Measurements from ENCODE around the gene RBMX. TPM values are rescaled to one million over a fixed set of nuclear protein-coding genes. Genes with fewer than 3 reads are reported as not detected.

Gene RBMX
- total and polyA plus RNA-seq, 2 of the 4 experiments (the other 2 are of a cell fraction), result 151 to 337 TPM

DNA sequence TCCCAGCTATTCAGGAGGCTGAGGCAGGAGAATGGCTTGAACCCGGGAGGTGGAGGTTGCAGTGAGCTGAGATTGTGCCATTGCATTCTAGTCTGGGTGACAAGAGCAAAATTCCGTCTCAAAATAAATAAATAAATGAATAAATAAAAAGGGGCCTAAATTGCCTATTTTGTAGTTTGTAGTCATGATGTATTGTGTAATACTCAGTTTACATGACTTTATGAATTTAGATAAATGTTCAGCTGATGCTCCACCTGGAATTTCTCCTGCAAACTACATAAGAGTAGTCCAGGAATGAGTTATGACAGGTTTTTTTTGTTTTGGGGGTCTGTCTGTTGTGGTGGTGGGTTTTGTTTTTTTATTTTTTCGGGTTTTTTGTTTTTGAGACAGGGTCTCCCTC, 31.1 kb downstream of the RBMX start:
- Histone ChIP-seq H2AFZ (replicated peaks; ENCODE audit: low read length, poor library complexity) (no peak overlapping the region), H3K4me3 (ENCODE audit: insufficient read depth, low read depth, low read length) (no peak overlapping the region), H3K79me1 (ENCODE audit: low read depth in 1 of 2, low read length in 2 of 2) (no peaks in the 10 kb centered on the region; a peak in 1 of 4 replicates), H3K27me3 (ENCODE audit: control insufficient read depth, insufficient read depth, low read length) (no peaks in the 10 kb centered on the region), H3K4ac (ENCODE audit: low read depth, low read length) (no peak overlapping the region), H3K23ac (ENCODE audit: low read depth, low read length) (no peak overlapping the region), H3K4me1 (ENCODE audit: control insufficient read depth, insufficient read depth, low read length) (no peaks in the 10 kb centered on the region), H3K27ac (ENCODE audit: insufficient read depth, low read length) (no peak overlapping the region), H3K56ac (ENCODE audit: extremely low read depth, insufficient read depth, low read length) (no peak overlapping the region), H2AK5ac (ENCODE audit: low read depth, low read length) (no peak overlapping the region), H3K9me1 (ENCODE audit: insufficient read depth, low read length) (no peaks in the 10 kb centered on the region), H4K5ac (ENCODE audit: low read depth, low read length) (no peak overlapping the region), H3K36me3 (ENCODE audit: control insufficient read depth, insufficient read depth, low read length) (peaks cover 9% of the 10 kb centered on the region; the same call in 1 of the 2 replicates), H3K18ac (ENCODE audit: low read depth, low read length) (no peak overlapping the region), H2BK120ac (ENCODE audit: low read depth, low read length) (no peak overlapping the region), H3K14ac (replicated peaks; ENCODE audit: low read depth, low read length) (no peak overlapping the region), H4K91ac (ENCODE audit: insufficient read depth, low read depth, low read length) (no peak overlapping the region), H2BK20ac (ENCODE audit: low read depth, low read length) (no peak overlapping the region), H3K4me2 (ENCODE audit: low read depth, low read length) (no peak overlapping the region), H4K8ac (ENCODE audit: low read depth in 2 of 2, low read length in 2 of 2) (no peak overlapping the region), H3K9ac (ENCODE audit: low read depth, low read length) (no peak overlapping the region), H4K20me1 (ENCODE audit: insufficient read depth, low read length) (no peaks in the 10 kb centered on the region), H2BK15ac (ENCODE audit: low read depth, low read length) (no peak overlapping the region), H2AK9ac (replicated peaks; ENCODE audit: low read depth, low read length, poor library complexity) (no peak overlapping the region), H2BK5ac (ENCODE audit: low read depth, low read length, poor library complexity, severe bottlenecking) (no peak overlapping the region), H3K9me3 (ENCODE audit: control insufficient read depth, insufficient read depth, low read length) (no peaks in the 10 kb centered on the region)
- no CpG with 5 or more reads among the region's 3 CpGs for WGBS, 2 experiments (ENCODE audit: extremely low coverage in 2 of 2, insufficient read length in 1 of 2)
- in situ Hi-C loops (cut with MboI; ENCODE audit: low sequenced_read_pairs) (no loop called here), dilution Hi-C loops (cut with HindIII; ENCODE audit: low sequenced_read_pairs, unreplicated experiment) (no loop called here), intact Hi-C loops (cut with micrococcal nuclease) (loop anchor here (10.0 kb wide), 1 partner anchor 595 kb away; the partner anchor contains the start of gene MAP7D3)
- DNase-seq (no peak), ATAC-seq (ENCODE audit: low read depth) (no peak)
- ChIA-PET POLR2A (ENCODE audit: unreplicated experiment) (no interaction called here), CTCF (interaction anchor here (0.7 kb wide), 1 partner anchor 140 kb away, joined by 3 read pairs; no protein-coding TSS in a partner anchor)
- no TSS peak for BruUV-seq (replicated peaks)
- peak; percentile 72 for TF ChIP-seq CEBPB (IDR thresholded peaks at IDR 0.05; ENCODE audit: low read depth, low read length)
- no peak for TF ChIP-seq RCOR1 (IDR thresholded peaks at IDR 0.05; ENCODE audit: insufficient replicate concordance, low read length)
